GM18873 (cell line): ENCODE measurements around the gene PCDHGB5.

Source experiments
- ATAC-seq: cut with Tn5 transposase; IDR thresholded peaks from one replicate; pipeline ENCODE4 v1.9.1; 2021; ENCODE audit warnings: mild to moderate bottlenecking, moderate library complexity, moderate number of reproducible peaks; ENCODE audit not compliant: unreplicated experiment, low FRiP score

Gene PCDHGB5

DNA sequence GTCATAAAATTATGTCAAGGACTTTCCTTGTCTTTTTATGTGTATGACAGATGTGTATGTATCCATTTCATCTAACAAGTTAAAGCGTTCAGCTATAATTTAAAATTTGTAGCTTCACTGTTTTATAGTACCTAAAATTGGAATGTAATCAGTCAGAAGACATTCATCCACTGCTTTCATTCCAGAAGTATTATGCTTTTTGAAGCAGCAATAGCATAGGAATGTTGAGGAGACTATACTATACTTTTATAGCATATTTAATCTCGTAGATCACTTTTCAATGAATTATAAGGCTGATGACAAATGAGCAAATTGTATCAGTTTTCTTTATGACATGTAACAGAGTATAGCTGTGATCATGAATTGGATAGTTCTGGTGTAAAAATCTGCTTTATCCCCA, 39.5 kb downstream of the PCDHGB5 start:
- ATAC-seq, result no peak

DNA sequence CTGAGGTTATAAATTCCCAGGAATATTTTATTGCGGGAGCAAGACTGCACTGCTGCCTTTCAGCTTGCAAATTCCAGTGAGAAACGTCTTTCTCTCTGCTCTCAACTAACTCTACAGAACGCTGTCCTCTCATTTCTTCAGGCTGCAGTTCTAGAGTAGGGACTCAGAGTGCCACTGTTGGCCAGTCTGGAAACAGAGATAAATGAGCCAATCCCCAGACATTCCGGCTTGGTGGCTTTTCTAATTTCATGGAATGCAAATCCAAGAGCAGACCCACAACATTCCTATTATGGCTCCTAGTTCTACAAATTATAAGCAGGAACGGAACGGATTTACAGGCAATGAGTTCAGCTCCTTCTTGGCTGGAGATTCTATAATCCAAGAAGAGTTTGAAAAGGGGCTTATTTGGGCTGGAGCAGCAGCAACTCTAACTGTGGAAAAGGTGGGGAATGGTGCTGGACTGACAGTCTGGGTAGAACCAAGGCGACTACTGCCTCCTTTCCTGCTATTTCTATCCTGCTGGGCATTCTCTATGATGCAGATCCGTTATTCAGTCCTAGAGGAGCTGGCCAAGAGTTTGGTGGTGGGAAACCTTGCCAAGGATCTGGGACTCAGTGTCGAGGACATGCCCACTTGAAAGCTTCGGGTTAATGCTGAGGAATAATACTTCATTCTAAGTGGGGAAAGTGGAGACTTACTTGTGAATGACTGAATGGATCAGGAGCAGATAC, 41.8 kb downstream of the PCDHGB5 start:
- no peak for ATAC-seq

DNA sequence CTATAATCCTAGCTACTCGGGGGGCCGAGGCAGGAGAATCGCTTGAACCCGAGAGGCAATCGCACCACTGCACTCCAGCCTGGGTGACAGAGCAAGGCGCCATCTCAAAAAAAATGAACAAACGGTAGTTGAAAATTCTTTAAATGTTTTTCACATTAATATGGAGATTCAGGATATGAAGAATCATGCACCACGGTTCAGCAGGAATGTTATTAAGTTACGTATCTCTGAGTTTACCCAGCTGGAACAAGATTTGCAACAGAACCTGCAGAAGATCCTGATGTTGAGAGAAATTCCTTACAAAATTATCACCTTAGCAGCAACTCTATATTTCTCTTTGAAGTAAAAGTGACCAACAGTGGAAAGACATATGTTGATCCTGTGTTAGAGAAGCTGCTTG, 42.6 kb downstream of the PCDHGB5 start:
- ATAC-seq, result no peak

DNA sequence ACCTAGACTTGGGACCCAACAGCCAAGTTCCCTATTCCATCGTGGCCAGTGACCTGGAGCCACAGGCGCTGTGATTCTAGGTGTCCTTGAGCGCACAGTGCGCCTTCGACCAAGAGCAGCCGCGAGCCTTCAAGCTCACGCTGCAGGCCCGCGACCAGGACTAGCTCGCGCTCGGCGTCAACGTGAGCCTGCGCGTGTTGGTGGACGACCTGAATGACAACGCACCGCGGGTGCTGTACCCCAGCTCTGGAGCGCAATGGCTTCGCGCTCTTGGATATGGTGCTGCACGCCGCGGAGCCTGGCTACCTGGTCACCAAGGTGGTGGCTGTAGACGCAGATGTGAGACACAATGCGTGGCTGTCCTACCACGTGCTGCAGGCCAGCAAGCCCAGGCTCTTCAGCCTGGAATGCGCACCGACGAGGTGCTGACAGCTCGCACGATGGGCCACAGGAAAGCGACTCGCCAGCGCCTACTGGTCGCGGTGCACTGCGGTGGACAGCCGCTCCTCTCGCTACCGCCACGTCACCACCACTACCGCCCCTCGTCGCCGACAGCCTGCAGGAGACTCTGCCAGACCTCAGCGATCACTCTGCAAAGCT, 43.9 kb downstream of the PCDHGB5 start:
- no peak for ATAC-seq
